Vagina (tissue), 2 donors: ENCODE measurements around the gene TIMP2. TPM values are rescaled to one million over a fixed set of nuclear protein-coding genes. Genes with fewer than 3 reads are reported as not detected.
"Not testable (repeated sequence)": the region's sequence is repeated elsewhere in the genome, so short reads cannot be mapped to it uniquely, and the experiment has no call there.

Experiments
- DNase-seq, 2 donors: peaks; one replicate each; pipeline ENCODE4 v3.0.0-alpha.2; 2017; ENCODE audit errors: extremely low spot score in 2 of 2
- H3K27ac ChIP-seq: fragments of 200-600 bp; sonication (generic); one replicate; pipeline ENCODE4 v1.5.1; 2019
- H3K27me3 ChIP-seq: fragments of 200-600 bp; sonication (generic); one replicate; pipeline ENCODE4 v1.5.1; 2019
- H3K36me3 ChIP-seq, 2 donors: fragments of 200-600 bp; sonication (generic); one replicate each; pipeline ENCODE4 v1.5.1; 2017 to 2019
- H3K4me1 ChIP-seq: fragments of 200-600 bp; sonication (generic); one replicate; pipeline ENCODE4 v1.5.1; 2019
- H3K4me3 ChIP-seq, 2 donors: fragments of 200-600 bp; sonication (generic); 1 replicate in 1 of 2; 2 replicates in 1 of 2; pipeline ENCODE4 v1.5.1; 2016 to 2019
- H3K9me3 ChIP-seq: fragments of 200-600 bp; sonication (generic); one replicate; pipeline ENCODE4 v1.5.1; 2019
- CTCF ChIP-seq, 3 experiments: fragments of 450-650 bp in 2 of 3; fragments of 200-600 bp in 1 of 3; sonication (generic) in 1 of 3; IDR thresholded peaks; one replicate each; pipeline ENCODE4 v1.5.1; 2017 to 2019; ENCODE audit warnings: antibody characterized with exemption in 3 of 3, mild to moderate bottlenecking in 2 of 3, moderate library complexity in 2 of 3
- POLR2A ChIP-seq, 2 donors: fragments of 450-650 bp; IDR thresholded peaks; one replicate each; pipeline ENCODE4 v1.6.1; 2017; ENCODE audit warnings: antibody characterized with exemption in 2 of 2, mild to moderate bottlenecking in 2 of 2, moderate library complexity in 2 of 2
- POLR2AphosphoS5 ChIP-seq, 2 donors: sonication (generic); formaldehyde crosslinking; IDR thresholded peaks; one replicate each; pipeline ENCODE4 v1.9.0; 2017; ENCODE audit warnings: antibody characterized with exemption in 2 of 2, mild to moderate bottlenecking in 2 of 2, low read depth in 1 of 2; ENCODE audit not compliant: insufficient read depth in 1 of 2
- intact Hi-C: fragments of 100-400 bp; cut with DNase I; formaldehyde crosslinking; loops from one replicate; pipeline ENCODE4 v1.15.1; 2023
- total RNA-seq: library from RNA; depleted of rRNA; stranded (reverse); fragments of >200 nt; gene quantifications from one replicate; pipeline ENCODE4 v1.2.3, GENCODE V29; 2016

Gene TIMP2
- total RNA-seq, 1 donor from 2014 or later = 181 TPM

DNA sequence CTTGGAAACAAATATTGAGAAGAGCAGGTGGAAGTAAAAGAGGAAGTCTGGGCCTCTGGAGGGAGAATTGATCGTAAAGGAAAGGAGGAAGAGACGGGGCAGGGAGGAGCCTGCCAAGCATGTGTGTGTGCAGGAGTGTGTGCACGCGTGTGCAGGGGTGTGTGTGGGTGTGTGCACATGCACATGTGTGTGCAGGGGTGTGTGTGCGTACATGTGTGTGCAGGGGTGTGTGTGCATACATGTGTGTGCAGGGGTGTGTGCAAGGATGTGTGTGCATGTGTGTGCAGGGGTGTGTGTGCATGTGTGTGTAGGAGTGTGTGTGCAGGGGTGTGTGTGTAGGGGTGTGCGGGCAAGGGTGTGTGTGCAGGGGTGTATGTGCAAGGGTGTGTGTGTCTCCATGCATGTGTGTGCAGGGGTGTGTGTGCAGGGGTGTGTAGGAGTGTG, 32.2 kb downstream of the TIMP2 start:
- Histone ChIP-seq H3K36me3 (no peaks in the 10 kb centered on the region), H3K4me1 (peaks cover 88% of the 10 kb centered on the region), H3K27me3 (no peaks in the 10 kb centered on the region), H3K4me3 (no peak overlapping the region), H3K27ac (peak overlapping the region; percentile 15), H3K9me3 (no peaks in the 10 kb centered on the region)
- no peak for TF ChIP-seq POLR2A (IDR thresholded peaks at IDR 0.05)
- TF ChIP-seq CTCF (IDR thresholded peaks at IDR 0.05) = no peak
- TF ChIP-seq POLR2AphosphoS5 (IDR thresholded peaks at IDR 0.05; ENCODE audit: insufficient read depth in 1 of 2, low read depth in 1 of 2) = no peak
- intact Hi-C loops = no loop called here
- no peak for DNase-seq

DNA sequence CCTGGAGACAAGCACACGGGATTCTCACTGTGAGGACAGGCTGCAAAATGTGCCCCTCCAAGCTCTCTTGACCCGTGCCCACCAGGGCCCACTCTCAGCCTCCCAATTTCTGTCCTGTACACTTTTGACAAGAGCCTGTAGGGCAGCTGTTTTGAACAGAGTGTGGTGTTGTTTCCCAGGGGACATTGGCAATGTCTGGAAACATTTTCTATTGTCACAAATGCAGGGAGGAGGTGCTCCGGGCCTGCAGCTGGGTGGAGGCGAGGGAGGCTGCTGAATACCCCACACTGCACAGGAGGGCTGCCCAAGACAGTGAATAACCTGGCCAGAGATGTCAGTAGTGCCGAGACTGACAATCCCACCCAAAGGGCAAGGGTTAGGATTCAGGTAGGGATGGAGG, 32.7 kb downstream of the TIMP2 start:
- Histone ChIP-seq H3K27me3 (no peaks in the 10 kb centered on the region), H3K4me1 (peaks cover 84% of the 10 kb centered on the region), H3K9me3 (no peaks in the 10 kb centered on the region), H3K36me3 (no peaks in the 10 kb centered on the region), H3K4me3 (no peak overlapping the region), H3K27ac (peak overlapping the region; percentile 15)
- intact Hi-C loops = no loop called here
- no peak for TF ChIP-seq POLR2AphosphoS5 (IDR thresholded peaks at IDR 0.05; ENCODE audit: insufficient read depth in 1 of 2, low read depth in 1 of 2)
- TF ChIP-seq POLR2A (IDR thresholded peaks at IDR 0.05) = no peak
- no peak for TF ChIP-seq CTCF (IDR thresholded peaks at IDR 0.05)
- no peak for DNase-seq

DNA sequence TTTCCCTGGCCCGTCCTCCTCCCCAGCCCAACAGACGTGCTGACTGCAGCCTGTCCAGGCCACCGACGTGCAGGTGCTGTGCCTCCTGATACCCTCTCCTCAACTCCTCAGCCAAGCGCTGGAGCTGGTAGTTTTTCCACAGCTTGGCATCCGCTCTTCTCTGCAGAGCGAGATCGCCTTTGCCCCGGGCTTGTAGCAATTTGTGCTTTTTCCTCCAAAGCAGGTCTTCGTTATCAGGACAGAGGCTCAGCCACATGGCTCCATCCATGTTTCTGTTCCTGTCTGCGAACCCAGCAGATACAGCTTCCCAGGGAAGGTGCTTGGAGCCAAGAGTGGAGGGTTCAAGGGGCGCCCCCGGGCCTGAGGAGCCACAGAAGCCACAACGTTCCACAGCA, 33.1 kb downstream of the TIMP2 start:
- TF ChIP-seq POLR2AphosphoS5 (IDR thresholded peaks at IDR 0.05; ENCODE audit: insufficient read depth in 1 of 2, low read depth in 1 of 2) (no peak), POLR2A (IDR thresholded peaks at IDR 0.05) (no peak), CTCF (IDR thresholded peaks at IDR 0.05) (no peak)
- peak overlapping the region; percentile 37 for H3K27ac ChIP-seq
- no peaks in the 10 kb centered on the region for H3K9me3 ChIP-seq
- no peaks in the 10 kb centered on the region for H3K27me3 ChIP-seq
- no peak for DNase-seq
- no peak overlapping the region for H3K4me3 ChIP-seq
- H3K36me3 ChIP-seq = no peaks in the 10 kb centered on the region
- intact Hi-C loops = no loop called here
- peaks cover 79% of the 10 kb centered on the region for H3K4me1 ChIP-seq

GRCh38 chr17:78891406-78892061, 33.7 kb downstream of the TIMP2 start:
- peaks cover 74% of the 10 kb centered on the region for H3K4me1 ChIP-seq
- TF ChIP-seq POLR2A (IDR thresholded peaks at IDR 0.05) = no peak
- no peaks in the 10 kb centered on the region for H3K27me3 ChIP-seq
- intact Hi-C loops = no loop called here
- H3K9me3 ChIP-seq = no peaks in the 10 kb centered on the region
- peak overlapping the region; percentile 37 for H3K27ac ChIP-seq
- no peaks in the 10 kb centered on the region for H3K36me3 ChIP-seq
- DNase-seq = no peak
- H3K4me3 ChIP-seq = no peak overlapping the region

DNA sequence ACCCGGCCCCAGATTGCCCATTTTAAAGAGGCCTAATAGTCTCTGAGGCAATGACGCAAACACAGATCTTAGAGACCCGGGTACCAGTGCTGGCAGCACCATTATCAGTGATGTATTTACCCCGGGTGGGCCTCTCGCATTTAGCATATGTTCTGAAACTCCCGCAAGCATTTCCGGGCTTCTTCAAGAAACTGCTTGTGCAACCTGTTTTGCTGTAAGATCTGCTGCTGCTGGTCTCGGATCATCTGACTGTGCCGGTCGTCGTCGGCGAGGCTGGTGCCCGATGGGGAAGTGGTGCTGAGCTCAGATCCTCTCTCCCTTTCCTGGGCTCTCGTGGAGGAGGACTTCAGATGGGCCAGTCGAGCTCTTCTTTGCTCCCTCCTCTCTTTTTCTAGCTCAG, 34.7 kb downstream of the TIMP2 start:
- Histone ChIP-seq H3K9me3 (no peaks in the 10 kb centered on the region), H3K27ac (peak overlapping the region; percentile 37), H3K36me3 (no peaks in the 10 kb centered on the region), H3K4me1 (peaks cover 69% of the 10 kb centered on the region), H3K27me3 (no peaks in the 10 kb centered on the region), H3K4me3 (no peak overlapping the region)
- no peak for DNase-seq
- TF ChIP-seq POLR2A (IDR thresholded peaks at IDR 0.05) (no peak), POLR2AphosphoS5 (IDR thresholded peaks at IDR 0.05; ENCODE audit: insufficient read depth in 1 of 2, low read depth in 1 of 2) (no peak)
- intact Hi-C loops = no loop called here

- H3K9me3 ChIP-seq, H3K27me3 ChIP-seq, H3K4me3 ChIP-seq, intact Hi-C loops, H3K36me3 ChIP-seq, DNase-seq: not testable (repeated sequence)
- peak overlapping the region; percentile 37 for H3K27ac ChIP-seq
- peaks cover 70% of the 10 kb centered on the region for H3K4me1 ChIP-seq
Observed at GRCh38 chr17:78890096-78890495, 35.1 kb downstream of the TIMP2 start.
